NCI-H2196 (cell line): ENCODE measurements around the gene ANKZF1.
"Not testable (repeated sequence)": the region's sequence is repeated elsewhere in the genome, so short reads cannot be mapped to it uniquely, and the experiment has no call there.

ENCODE experiments used
- DNase-seq: peaks from one replicate; lab custom pipeline; 2025; ENCODE audit not compliant: unreplicated experiment; lab: John Stamatoyannopoulos, UW

The ANKZF1 gene, protein sequence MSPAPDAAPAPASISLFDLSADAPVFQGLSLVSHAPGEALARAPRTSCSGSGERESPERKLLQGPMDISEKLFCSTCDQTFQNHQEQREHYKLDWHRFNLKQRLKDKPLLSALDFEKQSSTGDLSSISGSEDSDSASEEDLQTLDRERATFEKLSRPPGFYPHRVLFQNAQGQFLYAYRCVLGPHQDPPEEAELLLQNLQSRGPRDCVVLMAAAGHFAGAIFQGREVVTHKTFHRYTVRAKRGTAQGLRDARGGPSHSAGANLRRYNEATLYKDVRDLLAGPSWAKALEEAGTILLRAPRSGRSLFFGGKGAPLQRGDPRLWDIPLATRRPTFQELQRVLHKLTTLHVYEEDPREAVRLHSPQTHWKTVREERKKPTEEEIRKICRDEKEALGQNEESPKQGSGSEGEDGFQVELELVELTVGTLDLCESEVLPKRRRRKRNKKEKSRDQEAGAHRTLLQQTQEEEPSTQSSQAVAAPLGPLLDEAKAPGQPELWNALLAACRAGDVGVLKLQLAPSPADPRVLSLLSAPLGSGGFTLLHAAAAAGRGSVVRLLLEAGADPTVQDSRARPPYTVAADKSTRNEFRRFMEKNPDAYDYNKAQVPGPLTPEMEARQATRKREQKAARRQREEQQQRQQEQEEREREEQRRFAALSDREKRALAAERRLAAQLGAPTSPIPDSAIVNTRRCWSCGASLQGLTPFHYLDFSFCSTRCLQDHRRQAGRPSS

DNA sequence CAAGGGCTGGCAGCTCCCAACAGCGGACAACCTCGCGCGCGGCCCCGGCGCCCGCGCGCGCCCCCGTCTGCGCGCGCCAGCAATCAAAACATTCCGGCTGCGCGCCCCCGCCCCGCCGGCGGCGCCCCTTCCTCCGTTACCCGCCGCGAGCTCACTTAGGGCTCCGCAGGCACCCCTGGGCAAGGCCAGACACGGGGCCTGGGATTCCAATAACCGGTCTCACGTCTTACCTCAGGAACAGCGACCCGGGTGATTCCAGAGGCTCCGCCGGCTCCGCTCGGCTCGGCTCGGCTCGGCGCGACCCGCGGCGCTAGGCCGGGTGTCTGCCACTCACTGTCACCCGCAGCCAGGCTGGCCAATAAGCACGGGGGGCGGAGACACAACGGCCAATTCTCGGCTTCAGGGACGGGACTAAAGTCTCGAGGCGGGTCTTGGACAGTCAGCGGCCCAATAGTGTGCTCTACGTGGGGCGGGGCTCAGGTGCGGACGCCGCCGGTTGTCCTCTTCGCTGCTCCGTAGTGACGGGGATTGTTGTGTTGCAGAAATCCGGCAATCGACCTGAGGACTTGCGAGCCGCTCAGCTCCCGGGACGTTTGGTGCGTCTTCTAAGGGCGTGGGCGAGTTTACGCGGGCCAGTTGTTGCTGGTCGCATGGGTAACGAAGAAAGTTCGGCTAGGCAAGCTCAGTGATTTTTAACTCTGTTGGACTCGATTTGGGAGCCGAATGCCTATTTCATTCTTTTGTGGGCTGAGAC is at the start of gene ANKZF1, which contains the start of gene ATG9A:
Gene ANKZF1, plus strand, starts transcription at position 502 of the 754 bp plus-strand sequence. CDS start 452 bp downstream, outside the sequence.
Gene ATG9A, minus strand, starts transcription at position 332 of the 754 bp plus-strand sequence. CDS start 1,612 bp downstream, outside the sequence.
- peak; percentile 98 for DNase-seq

DNA sequence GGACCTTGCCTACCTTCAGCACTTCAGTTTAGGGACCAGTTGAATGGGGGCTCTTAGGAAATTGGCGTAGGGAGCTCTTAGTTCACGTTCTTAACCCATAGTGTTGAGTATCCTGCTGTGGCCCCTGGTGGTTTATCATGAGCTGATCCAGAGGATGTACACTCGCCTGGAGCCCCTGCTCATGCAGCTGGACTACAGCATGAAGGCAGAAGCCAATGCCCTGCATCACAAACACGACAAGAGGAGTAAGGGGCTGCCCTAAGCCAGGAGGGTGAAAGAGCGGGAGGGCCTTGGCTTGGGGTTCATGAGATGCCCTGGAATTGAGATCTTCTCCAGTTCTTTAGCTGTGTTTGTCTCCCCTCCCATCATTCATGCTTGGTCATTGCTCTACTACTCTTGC is 48.6 kb upstream of the ANKZF1 start:
- no peak for DNase-seq

DNA sequence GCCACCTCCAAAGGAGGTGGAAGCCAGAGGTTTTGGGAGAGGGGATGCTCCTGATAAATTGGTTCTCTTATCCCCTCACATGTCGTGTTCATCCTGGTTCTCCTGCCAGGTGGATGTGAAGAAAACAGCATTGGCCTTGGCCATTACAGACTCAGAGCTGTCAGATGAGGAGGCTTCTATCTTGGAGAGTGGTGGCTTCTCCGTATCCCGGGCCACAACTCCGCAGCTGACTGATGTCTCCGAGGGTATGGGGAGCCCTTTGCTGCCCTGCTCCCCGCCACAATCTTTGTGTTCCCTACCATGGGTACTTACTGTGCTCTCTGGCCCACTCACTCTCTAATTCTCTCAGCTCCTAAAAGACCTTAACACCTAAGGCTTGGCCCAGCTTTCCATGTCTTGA is 48.1 kb upstream of the ANKZF1 start:
- DNase-seq, result no peak

DNA sequence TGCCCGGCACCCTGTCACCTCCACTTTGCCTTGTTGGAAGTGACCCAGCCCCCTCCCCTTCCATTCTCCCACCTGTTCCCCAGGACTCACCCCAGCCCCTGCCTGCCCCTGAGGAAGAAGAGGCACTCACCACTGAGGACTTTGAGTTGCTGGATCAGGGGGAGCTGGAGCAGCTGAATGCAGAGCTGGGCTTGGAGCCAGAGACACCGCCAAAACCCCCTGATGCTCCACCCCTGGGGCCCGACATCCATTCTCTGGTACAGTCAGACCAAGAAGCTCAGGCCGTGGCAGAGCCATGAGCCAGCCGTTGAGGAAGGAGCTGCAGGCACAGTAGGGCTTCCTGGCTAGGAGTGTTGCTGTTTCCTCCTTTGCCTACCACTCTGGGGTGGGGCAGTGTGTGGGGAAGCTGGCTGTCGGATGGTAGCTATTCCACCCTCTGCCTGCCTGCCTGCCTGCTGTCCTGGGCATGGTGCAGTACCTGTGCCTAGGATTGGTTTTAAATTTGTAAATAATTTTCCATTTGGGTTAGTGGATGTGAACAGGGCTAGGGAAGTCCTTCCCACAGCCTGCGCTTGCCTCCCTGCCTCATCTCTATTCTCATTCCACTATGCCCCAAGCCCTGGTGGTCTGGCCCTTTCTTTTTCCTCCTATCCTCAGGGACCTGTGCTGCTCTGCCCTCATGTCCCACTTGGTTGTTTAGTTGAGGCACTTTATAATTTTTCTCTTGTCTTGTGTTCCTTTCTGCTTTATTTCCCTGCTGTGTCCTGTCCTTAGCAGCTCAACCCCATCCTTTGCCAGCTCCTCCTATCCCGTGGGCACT is 47.1 kb upstream of the ANKZF1 start:
- no peak for DNase-seq

DNA sequence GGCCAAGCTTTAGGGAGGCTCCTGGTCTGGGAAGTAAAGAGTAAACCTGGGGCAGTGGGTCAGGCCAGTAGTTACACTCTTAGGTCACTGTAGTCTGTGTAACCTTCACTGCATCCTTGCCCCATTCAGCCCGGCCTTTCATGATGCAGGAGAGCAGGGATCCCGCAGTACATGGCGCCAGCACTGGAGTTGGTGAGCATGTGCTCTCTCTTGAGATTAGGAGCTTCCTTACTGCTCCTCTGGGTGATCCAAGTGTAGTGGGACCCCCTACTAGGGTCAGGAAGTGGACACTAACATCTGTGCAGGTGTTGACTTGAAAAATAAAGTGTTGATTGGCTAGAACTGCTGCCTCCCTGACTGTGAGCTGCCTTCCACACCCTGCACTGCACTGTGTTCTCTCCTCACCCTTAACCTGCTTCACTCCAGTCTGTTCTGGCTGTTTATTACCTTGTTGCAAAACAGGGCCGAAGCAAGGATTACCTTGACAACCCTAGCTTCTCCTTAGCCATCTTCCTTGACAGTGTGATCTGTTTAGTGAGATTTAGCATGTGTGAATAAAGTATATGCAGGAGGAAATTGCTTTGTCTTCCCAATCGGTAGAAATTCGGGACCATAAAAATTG is 46.3 kb upstream of the ANKZF1 start:
- DNase-seq, result no peak

DNA sequence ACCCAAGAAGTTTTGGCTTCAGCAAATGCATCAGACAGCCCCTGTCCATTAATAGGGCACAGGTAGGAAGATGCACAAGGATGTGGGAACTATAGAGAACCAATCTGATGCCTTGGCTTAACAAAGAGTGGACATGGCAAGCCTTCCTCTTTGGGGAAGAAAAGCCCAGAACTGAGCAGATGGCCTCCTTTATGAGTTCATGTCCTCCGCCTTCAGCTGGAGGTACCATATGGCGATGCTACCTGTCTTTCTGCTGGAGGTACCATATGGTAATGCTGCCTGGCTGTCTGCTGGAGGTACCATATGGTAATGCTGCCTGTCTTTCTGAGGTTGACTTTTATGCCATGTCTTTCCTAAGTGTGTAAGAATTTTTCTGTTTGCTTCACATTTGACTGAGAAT is 45.5 kb upstream of the ANKZF1 start:
- DNase-seq, result no peak

DNA sequence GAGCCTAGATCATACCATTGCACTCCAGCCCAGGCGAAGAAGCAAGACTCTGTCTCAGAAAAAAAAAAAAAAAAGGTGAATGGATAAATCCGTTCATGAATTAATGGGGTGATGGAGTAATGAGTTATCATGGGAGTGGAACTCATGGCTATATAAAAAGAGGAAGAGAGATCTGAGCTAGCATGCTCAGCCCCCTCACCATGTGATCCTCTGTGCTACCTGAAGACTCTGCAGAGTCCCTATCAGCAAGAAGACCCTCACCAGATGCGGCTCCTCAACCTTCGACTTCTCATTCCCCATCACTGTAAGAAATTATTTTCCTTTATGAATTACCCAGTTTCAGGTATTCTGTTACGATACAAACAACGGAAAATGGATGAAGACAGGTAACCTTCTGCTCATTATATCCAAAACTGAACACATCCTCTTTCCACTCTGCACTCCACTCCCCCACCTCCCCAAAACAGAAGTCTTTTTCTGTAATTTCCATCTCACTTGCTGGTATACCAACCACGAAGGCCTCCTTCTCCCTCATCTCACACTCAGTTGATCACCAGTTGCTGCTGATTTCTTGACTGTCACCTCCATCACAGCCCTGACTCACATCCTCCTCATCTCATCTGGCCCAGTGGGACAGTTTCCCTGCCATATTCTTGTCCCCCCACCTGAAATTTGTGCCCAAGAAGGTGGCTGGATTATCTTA is 42.7 kb upstream of the ANKZF1 start:
- DNase-seq, result no peak

DNA sequence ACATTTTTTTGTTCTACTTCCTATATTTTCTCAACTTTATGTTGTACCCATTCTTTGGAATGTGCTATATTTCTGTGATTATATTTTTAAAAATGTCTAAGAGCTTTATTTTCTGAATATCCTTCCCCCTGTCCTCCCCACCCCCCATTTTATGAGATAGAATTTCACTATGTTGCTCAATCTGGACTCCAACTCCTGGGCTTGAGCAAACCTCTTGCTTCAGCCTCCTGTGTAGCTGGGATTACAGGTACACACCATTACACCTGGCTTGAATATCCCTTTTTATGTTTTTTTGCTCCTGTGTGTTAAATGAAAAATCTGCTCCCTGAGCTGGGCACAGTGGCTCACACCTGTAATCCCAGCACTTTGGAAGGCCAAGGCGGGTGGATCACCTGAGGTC is 32.2 kb upstream of the ANKZF1 start:
- no peak for DNase-seq

DNA sequence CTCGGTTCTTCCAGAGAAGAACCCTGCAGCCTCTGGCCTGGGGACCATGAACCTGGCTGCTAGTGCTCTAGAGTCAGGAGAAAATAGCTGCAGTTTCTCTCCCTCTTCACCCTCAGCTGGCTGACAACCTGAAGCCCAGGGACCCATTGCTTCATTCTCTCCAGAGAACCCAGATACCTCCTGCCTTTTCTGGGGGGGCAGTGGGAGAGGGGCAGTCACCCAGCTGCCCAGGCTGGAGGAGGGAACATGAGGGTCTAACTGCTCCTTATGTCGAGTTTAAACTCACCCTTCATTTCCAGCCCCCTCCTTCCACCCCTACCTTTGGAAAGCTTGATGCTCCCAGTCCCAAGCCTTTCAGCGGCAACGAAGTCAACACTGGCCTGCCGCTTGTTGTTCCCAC is 30.6 kb upstream of the ANKZF1 start:
- DNase-seq, result no peak

DNA sequence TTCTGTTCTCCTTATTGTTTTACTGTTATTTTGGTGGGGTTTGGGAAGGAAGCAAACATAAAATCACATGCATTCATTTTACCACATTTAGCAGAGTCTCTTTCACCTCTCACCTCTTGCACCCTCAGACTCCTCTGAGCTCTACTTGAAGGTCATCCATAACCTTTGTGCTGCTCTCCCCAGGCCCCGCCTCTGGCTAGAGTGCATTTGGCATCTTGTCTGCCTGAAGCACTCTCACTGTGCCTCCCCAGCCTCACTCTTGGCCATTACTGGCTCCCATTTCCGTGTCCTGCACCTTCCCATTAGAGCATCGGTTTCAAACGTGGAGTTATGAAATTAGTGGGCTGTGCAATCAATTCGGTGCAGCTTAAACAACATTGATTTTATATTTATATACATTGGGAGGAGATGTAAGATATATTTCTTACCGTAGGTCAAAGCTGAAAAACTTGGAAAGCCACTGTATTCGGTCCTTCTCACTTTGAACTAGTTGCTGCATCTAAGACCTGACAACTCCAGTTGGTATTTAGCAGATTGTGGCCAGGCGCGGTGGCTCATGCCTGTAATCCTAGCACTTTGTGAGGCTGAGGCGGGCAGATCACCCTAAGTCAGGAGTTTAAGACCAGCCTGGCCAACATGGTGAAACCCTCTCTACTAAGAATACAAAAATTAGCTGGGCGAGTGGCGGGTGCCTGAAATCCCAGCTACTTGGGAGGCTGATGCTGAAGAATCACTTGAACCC is 30.0 kb upstream of the ANKZF1 start:
- no peak for DNase-seq

DNA sequence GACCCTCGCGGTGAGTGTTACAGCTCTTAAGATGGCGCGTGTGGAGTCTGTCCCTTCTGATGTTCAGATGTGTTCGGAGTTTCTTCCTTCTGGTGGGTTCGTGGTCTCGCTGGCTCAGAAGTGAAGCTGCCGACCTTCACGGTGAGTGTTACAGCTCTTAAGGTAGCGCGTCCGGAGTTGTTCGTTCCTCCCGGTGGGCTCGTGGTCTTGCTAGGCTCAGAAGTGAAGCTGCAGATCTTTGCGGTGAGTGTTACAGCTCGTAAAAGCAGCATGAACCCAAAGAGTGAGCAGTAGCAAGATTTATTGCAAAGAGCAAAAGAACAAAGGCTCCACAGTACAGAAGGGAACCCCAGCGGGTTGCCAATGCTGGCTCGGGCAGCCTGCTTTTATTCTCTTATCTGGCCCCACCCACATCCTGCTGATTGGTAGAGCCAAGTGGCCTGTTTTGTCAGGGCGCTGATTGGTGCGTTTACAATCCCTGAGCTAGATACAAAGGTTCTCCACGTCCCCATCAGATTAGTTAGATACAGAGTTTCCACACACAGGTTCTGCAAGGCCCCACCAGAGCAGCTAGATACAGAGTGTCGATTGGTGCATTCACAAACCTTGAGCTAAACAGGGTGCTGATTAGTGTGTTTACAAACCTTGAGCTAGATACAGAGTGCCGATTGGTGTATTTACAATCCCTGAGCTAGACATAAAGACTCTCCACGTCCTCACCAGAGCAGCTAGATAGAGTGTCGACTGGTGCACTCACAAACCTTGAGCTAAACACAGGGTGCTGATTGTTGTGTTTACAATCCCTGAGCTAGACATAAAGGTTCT is 28.9 kb upstream of the ANKZF1 start:
- DNase-seq, result not testable (repeated sequence)

DNA sequence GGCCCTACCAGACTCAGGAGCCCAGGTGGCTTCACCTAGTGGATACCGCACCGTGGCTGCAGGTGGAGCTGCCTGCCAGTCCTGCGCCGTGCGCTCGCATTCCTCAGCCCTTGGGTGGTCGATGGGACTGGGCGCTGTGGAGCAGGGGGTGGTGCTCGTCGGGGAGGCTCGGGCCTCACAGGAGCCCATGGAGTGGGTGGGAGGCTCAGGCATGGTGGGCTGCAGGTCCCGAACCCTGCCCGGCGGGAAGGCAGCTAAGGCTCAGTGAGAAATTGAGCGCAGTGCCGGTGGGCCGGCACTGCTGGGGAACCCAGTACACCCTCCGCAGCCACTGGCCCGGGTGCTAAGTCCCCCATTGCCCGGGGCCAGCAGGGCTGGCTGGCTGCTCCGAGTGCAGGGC is 28.3 kb upstream of the ANKZF1 start:
- DNase-seq, result not testable (repeated sequence)

DNA sequence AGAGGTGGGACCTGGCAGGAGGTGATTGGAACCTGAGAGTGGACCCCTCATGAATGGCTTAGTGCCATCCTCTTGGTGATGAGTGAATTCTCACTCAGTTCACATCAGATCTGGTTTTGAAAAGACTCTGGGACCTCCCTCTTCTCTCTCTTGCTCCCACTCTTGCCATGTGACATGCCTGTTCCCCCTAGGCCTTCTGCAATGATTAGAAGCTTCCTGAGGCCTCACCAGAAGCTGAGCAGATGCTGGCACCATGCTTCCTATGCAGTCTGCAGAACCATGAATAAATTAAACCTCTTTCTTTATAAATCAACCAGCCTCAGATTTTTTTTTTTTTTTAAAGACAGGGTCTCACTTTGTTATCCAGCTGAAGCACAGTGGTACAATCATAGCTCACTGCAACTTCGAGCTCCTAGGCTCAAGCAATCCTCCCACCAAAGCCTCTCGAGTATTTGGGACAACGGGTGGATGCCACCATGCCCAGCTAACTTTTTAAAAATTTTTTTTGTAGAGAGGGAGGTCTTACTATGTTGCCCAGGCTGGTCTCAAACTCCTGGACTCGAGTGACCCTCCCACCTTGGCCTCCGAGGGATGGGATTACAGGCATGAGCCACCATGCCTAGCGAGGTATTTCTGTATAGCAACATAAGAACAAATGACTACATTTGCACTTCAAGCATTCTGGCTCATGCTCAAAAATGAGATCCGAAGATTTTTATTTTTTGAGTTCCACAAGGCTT is 25.0 kb upstream of the ANKZF1 start:
- no peak for DNase-seq

DNA sequence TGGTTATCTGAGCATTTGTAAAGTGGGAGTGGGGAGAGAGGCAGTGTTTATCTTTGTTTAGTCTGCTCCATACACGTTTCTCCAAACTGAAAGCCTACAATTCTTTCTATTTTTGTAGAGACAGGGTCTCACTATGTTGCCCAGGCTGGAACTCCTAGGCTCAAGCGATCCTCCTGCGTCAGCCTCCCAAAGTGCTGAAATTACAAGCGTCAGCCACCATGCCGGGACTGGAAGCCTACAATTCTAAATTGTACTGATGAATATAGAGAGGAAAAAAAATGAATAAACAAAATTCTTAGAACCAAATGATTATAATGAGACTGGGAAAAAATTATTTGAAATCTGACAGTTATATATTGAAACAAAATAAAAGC is 24.5 kb upstream of the ANKZF1 start:
- no peak for DNase-seq

DNA sequence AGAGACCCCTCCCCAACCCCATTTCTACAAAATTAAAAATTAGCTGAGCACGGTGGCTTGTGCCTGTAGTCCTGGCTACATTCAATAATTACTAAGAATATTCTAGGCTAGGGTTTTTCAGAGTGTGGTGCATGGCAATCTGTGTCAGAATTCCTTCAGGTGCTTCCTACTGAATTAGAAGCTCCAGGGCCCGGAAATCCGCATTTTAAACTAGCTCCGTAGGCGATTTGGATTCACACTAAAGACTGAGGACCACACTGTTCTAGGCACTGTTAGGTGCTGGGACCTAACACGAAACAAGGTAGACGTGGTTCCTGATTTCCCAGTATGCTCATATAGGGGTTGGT is 23.7 kb upstream of the ANKZF1 start:
- DNase-seq, result no peak

DNA sequence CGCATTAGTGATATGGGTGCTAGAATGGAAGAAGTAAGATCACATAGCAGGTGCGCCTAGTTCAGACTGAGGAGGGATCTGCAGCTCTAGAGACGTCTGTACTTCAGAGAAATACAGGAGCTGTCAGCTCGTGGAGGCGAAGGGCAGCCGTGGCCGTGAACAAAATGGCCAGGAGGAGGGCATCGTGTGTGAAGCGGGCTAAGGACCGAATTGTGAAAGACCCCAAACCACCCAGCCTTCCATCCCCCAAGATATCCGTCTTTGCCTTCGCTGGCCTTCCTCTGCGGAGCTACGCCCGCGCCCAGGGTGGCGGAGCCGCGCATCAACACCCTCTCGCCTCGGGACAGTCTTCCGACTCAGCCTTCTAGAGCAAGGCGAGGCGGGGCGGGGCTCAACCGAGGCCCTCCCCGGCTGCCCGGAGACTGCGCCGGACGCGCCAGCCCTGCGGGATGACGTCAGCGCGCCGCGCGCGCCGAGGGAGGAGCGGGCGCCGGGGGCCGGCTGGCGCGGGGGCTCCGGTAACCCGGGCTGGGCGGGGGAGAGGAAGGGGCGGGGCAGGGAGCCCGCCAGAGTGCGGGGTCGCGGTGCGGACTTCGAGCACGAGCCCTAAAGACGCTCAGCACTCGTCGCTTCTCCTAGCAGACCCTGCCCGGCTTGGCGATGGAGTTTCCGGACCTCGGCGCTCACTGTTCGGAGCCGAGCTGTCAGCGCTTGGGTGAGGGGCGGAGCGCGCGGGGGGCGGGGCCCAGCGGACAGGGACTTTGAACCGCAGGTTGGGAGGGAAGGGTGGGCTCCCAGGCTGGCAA is 23.1 kb upstream of the ANKZF1 start, which contains the start of gene ZFAND2B:
Gene ZFAND2B, plus strand, starts transcription at position 455 of the 806 bp plus-strand sequence. Its CDS starts 206 bp downstream, at position 661.
- DNase-seq, result peak; percentile 94
